ENCODE data around the gene NUDT6. TPM values are rescaled to one million over a fixed set of nuclear protein-coding genes. Genes with fewer than 3 reads are reported as not detected.
A peak's percentile ranks its signal among the peaks of the same experiment; 100 is the strongest.
"Not testable (repeated sequence)": the region's sequence is repeated elsewhere in the genome, so short reads cannot be mapped to it uniquely, and the experiment has no call there.

Gene NUDT6
- polyA plus RNA-seq, 1 donor = 8.6 TPM

- H3K4me1 ChIP-seq (ENCODE audit: control insufficient read depth, insufficient read depth, low read length) = peaks cover 3% of the 10 kb centered on the region
- peak; percentile 23 to 43 for DNase-seq
Observed at GRCh38 chr4:122857160-122857559, 65.2 kb downstream of the NUDT6 start.

GRCh38 chr4:122855353-122855890 lies 67.0 kb downstream of the NUDT6 start:
- Histone ChIP-seq H3K27me3 (ENCODE audit: control insufficient read depth, insufficient read depth, low read length) (no peaks in the 10 kb centered on the region), H3K36me3 (ENCODE audit: control insufficient read depth, insufficient read depth, low read length) (no peaks in the 10 kb centered on the region), H3K9me3 (ENCODE audit: control insufficient read depth, low read depth, low read length) (no peaks in the 10 kb centered on the region), H3K4me1 (ENCODE audit: control insufficient read depth, insufficient read depth, low read length) (peaks cover 3% of the 10 kb centered on the region), H3K27ac (ENCODE audit: low read length) (no peak overlapping the region), H3K4me3 (ENCODE audit: low read length) (no peak overlapping the region)
- 57% methylated on average over 1 of the region's 2 CpGs for WGBS (ENCODE audit: insufficient coverage, low lambda C conversion rate)
- DNase-seq = no peak

More at GRCh38 chr4:122857160-122857559, 65.2 kb downstream of the NUDT6 start:
- no peaks in the 10 kb centered on the region for H3K9me3 ChIP-seq (ENCODE audit: control insufficient read depth, low read depth, low read length)
- no peaks in the 10 kb centered on the region for H3K36me3 ChIP-seq (ENCODE audit: control insufficient read depth, insufficient read depth, low read length)
- WGBS (ENCODE audit: insufficient coverage, low lambda C conversion rate) = 29% methylated on average over 1 of the region's 2 CpGs
- H3K27ac ChIP-seq (ENCODE audit: low read length) = no peak overlapping the region
- no peaks in the 10 kb centered on the region for H3K27me3 ChIP-seq (ENCODE audit: control insufficient read depth, insufficient read depth, low read length)
- H3K4me3 ChIP-seq (ENCODE audit: low read length) = no peak overlapping the region

DNA sequence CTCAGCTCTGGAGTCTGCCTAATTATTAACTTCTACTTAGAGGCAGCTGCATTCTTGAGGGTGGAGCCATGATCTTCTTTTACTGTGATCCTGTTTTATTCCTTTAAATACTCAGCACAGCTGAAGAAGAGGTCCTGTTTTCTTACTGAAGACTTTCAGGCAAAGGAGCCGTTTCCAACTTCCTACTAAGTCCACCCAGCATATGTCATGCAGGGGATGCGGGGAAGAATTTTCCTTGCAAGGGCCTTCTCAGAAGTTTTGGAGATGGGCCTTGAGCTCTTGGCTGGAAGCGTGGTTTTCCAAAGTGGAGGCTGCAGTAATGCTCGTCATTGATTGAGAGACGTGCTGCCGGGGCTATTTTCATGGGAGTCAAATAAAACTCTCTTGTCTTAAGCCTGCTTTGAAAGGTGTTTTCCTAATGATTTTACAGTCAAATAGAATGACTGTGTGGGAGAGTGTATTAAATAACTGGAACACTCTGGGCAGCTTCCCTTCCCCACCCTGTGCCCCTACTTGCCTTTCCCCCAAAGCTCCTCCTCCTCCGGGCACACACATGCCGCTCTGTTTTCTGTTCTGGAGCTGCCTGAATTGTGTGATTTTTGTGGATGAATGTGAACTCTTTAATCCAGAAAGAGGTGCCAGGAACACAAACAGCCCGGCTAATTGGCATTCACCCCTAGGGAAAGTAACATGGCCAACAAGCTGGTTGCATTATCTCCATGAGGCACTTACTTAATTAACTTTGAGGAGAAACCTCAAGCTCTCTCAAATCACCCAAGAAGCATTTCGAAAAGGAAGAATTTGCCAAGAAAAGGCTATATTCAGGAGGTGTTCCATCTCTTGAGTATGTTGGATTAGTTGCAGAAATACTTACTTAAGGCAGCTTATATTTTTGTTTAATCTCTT lies 67.7 kb downstream of the NUDT6 start:
- Histone ChIP-seq H3K27me3 (ENCODE audit: control insufficient read depth, insufficient read depth, low read length) (no peaks in the 10 kb centered on the region), H3K27ac (ENCODE audit: low read length) (no peak overlapping the region), H3K36me3 (ENCODE audit: control insufficient read depth, insufficient read depth, low read length) (no peaks in the 10 kb centered on the region), H3K4me3 (ENCODE audit: low read length) (no peak overlapping the region), H3K9me3 (ENCODE audit: control insufficient read depth, low read depth, low read length) (no peaks in the 10 kb centered on the region), H3K4me1 (ENCODE audit: control insufficient read depth, insufficient read depth, low read length) (peaks cover 3% of the 10 kb centered on the region)
- 100% methylated on average over 1 of the region's 10 CpGs for WGBS (ENCODE audit: insufficient coverage, low lambda C conversion rate)
- DNase-seq = peak in 1 of 2 donors; percentile 16

- H3K4me3 ChIP-seq (ENCODE audit: low read length) = no peak overlapping the region
- no peaks in the 10 kb centered on the region for H3K36me3 ChIP-seq (ENCODE audit: control insufficient read depth, insufficient read depth, low read length)
- no peaks in the 10 kb centered on the region for H3K9me3 ChIP-seq (ENCODE audit: control insufficient read depth, low read depth, low read length)
- no peaks in the 10 kb centered on the region for H3K27me3 ChIP-seq (ENCODE audit: control insufficient read depth, insufficient read depth, low read length)
- no peaks in the 10 kb centered on the region for H3K4me1 ChIP-seq (ENCODE audit: control insufficient read depth, insufficient read depth, low read length)
- DNase-seq = no peak
- H3K27ac ChIP-seq (ENCODE audit: low read length) = no peak overlapping the region
Observed at GRCh38 chr4:122851568-122851967, 70.8 kb downstream of the NUDT6 start.

- H3K4me1 ChIP-seq (ENCODE audit: control insufficient read depth, insufficient read depth, low read length); H3K9me3 ChIP-seq (ENCODE audit: control insufficient read depth, low read depth, low read length); H3K36me3 ChIP-seq (ENCODE audit: control insufficient read depth, insufficient read depth, low read length); H3K4me3 ChIP-seq (ENCODE audit: low read length); DNase-seq; H3K27ac ChIP-seq (ENCODE audit: low read length); H3K27me3 ChIP-seq (ENCODE audit: control insufficient read depth, insufficient read depth, low read length): not testable (repeated sequence)
- WGBS (ENCODE audit: insufficient coverage, low lambda C conversion rate) = no CpG with 5 or more reads among the region's 3 CpGs
Observed at GRCh38 chr4:122849789-122850188, 72.6 kb downstream of the NUDT6 start.

- Histone ChIP-seq H3K27ac (ENCODE audit: low read length) (no peak overlapping the region), H3K4me3 (ENCODE audit: low read length) (no peak overlapping the region), H3K4me1 (ENCODE audit: control insufficient read depth, insufficient read depth, low read length) (no peaks in the 10 kb centered on the region), H3K27me3 (ENCODE audit: control insufficient read depth, insufficient read depth, low read length) (no peaks in the 10 kb centered on the region), H3K36me3 (ENCODE audit: control insufficient read depth, insufficient read depth, low read length) (no peaks in the 10 kb centered on the region), H3K9me3 (ENCODE audit: control insufficient read depth, low read depth, low read length) (no peaks in the 10 kb centered on the region)
- WGBS (ENCODE audit: insufficient coverage, low lambda C conversion rate) = no CpG with 5 or more reads among the region's 1 CpG
- no peak for DNase-seq
Observed at GRCh38 chr4:122847931-122848330, 74.5 kb downstream of the NUDT6 start.

DNA sequence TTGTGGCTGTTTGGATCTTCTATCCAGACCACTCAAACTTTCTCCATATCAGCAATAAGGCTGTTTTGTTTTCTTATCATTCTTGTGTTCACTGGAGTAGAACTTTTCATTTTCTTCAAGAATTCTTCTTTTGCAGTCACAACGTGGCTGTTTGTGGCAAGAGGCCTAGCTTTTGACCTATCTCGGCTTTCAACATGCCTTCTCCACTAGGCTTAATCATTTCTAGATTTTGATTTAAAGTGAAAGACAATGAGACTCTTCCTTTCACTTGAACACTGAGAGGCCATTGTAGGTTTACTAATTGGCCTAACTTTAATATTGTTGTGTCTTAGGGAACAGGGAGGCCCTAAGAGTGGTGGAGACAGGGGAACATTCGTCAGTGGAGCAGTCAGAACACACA lies 76.6 kb downstream of the NUDT6 start:
- Histone ChIP-seq H3K36me3 (ENCODE audit: control insufficient read depth, insufficient read depth, low read length) (no peaks in the 10 kb centered on the region), H3K27me3 (ENCODE audit: control insufficient read depth, insufficient read depth, low read length) (no peaks in the 10 kb centered on the region), H3K4me1 (ENCODE audit: control insufficient read depth, insufficient read depth, low read length) (no peaks in the 10 kb centered on the region), H3K27ac (ENCODE audit: low read length) (no peak overlapping the region), H3K9me3 (ENCODE audit: control insufficient read depth, low read depth, low read length) (no peaks in the 10 kb centered on the region), H3K4me3 (ENCODE audit: low read length) (no peak overlapping the region)
- DNase-seq = no peak
- WGBS (ENCODE audit: insufficient coverage, low lambda C conversion rate) = 75% methylated on average over 2 of the region's 3 CpGs

- no peak overlapping the region for H3K4me3 ChIP-seq (ENCODE audit: low read length)
- H3K27me3 ChIP-seq (ENCODE audit: control insufficient read depth, insufficient read depth, low read length) = no peaks in the 10 kb centered on the region
- WGBS (ENCODE audit: insufficient coverage, low lambda C conversion rate) = 100% methylated on average over 1 of the region's 3 CpGs
- no peaks in the 10 kb centered on the region for H3K9me3 ChIP-seq (ENCODE audit: control insufficient read depth, low read depth, low read length)
- H3K36me3 ChIP-seq (ENCODE audit: control insufficient read depth, insufficient read depth, low read length) = no peaks in the 10 kb centered on the region
- no peaks in the 10 kb centered on the region for H3K4me1 ChIP-seq (ENCODE audit: control insufficient read depth, insufficient read depth, low read length)
- no peak for DNase-seq
- H3K27ac ChIP-seq (ENCODE audit: low read length) = no peak overlapping the region
Observed at GRCh38 chr4:122845066-122845465, 77.3 kb downstream of the NUDT6 start.

- H3K9me3 ChIP-seq (ENCODE audit: control insufficient read depth, low read depth, low read length); H3K4me1 ChIP-seq (ENCODE audit: control insufficient read depth, insufficient read depth, low read length); H3K4me3 ChIP-seq (ENCODE audit: low read length); H3K27me3 ChIP-seq (ENCODE audit: control insufficient read depth, insufficient read depth, low read length); DNase-seq; H3K27ac ChIP-seq (ENCODE audit: low read length); H3K36me3 ChIP-seq (ENCODE audit: control insufficient read depth, insufficient read depth, low read length): not testable (repeated sequence)
- no CpG with 5 or more reads among the region's 1 CpG for WGBS (ENCODE audit: insufficient coverage, low lambda C conversion rate)
Observed at GRCh38 chr4:122844391-122844790, 78.0 kb downstream of the NUDT6 start.

DNA sequence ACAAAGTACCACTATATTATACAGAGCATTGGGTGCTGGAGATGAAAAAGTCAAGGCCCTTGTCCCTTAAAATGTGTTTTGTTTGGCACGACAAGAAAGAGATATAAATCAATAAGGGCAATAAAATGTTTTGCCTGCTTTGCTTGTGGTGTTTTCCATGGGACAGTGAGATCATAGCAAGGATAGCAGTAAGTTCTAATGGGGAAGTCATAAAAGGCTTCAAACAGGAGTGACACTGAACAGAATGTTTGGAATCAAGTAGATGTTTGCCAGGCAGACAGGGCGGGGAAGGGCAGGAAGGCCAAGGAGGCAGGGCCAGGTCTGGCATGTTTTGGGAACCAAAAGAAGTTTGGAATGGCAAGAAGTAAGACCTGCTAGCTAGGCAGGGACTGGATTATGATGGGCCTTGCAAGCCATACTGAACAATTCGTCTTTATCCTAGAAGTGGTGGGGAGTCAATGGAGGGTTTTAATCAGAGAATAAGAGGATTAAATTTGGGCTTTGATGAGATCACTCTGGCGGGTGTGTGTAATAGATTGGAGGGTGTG lies 79.3 kb downstream of the NUDT6 start:
- Histone ChIP-seq H3K27me3 (ENCODE audit: control insufficient read depth, insufficient read depth, low read length) (no peaks in the 10 kb centered on the region), H3K4me1 (ENCODE audit: control insufficient read depth, insufficient read depth, low read length) (no peaks in the 10 kb centered on the region), H3K9me3 (ENCODE audit: control insufficient read depth, low read depth, low read length) (no peaks in the 10 kb centered on the region), H3K36me3 (ENCODE audit: control insufficient read depth, insufficient read depth, low read length) (no peaks in the 10 kb centered on the region), H3K27ac (ENCODE audit: low read length) (no peak overlapping the region), H3K4me3 (ENCODE audit: low read length) (no peak overlapping the region)
- no peak for DNase-seq
- 61% methylated on average over 2 of the region's 4 CpGs for WGBS (ENCODE audit: insufficient coverage, low lambda C conversion rate)

All from large intestine (tissue), 3 donors.